ENCODE measurements around the gene STK11IP. TPM values are rescaled to one million over a fixed set of nuclear protein-coding genes. Genes with fewer than 3 reads are reported as not detected.

STK11IP gene
- total and polyA plus RNA-seq, 9 of the 15 experiments (the other 6 are each of a cell fraction or from before 2014, with no cell fraction given) = 0.52 to 21.7 (median 5.6) TPM

DNA sequence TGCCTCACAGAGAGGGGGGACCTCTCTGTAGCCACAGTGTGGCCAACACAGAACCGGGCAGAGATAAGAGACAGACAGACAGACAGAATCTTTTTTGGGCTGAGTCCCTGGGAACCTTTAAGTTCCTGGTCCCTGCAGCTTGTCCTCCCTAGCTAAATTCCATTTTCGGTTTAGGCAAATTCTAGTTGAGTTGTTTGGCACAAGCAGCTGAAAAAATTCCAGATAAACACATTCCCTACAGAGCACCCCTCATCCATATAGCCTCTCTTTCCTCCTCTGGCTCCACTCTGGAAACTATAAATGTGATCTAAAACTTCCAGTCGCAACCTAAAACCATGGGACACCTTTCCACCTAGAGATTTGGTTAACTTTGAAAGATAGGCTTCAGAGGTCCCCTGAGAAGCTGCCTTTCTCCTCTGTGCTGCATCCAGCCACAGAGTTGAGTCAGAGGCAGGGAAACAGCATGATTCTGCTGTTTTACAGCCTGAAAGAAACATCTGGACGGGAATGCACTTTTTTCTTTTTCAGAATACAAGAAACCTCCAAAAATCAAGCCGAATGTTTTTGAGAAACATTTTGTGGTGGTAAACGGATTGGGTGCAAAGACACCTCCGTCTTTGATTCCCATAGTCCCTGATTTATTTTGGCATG, 60.7 kb downstream of the STK11IP start:
- ChIA-PET CTCF (ENCODE audit: low intra/inter-chr PET ratio) (no interaction called here), POLR2A (interaction anchor here (0.7 to 0.9 kb wide), 2 partner anchors 17 to 172 kb away, joined by 3 to 5 read pairs; no protein-coding TSS in a partner anchor)
- H2AFZ ChIP-seq (ENCODE audit: low read depth, low read length) = peak overlapping the region; percentile 74
- no peaks in the 10 kb centered on the region for H3K36me3 ChIP-seq (ENCODE audit: control insufficient read depth, insufficient read depth, low read length)
- H3K9ac ChIP-seq (ENCODE audit: insufficient read depth in 1 of 2, low read depth in 2 of 2, low read length in 2 of 2) = peak overlapping the region in 1 of 2 experiments; percentile 14; a peak in 2 of 4 replicates
- in situ Hi-C loops (cut with MboI) = no loop called here
- no peaks in the 10 kb centered on the region for H3K9me1 ChIP-seq (ENCODE audit: control insufficient read depth, insufficient read depth, low read length)
- H4K20me1 ChIP-seq (replicated peaks; ENCODE audit: control insufficient read depth, insufficient read depth, low read length) = no peaks in the 10 kb centered on the region
- H3K27me3 ChIP-seq (ENCODE audit: control insufficient read depth in 2 of 2, insufficient read depth in 2 of 2, low read length in 2 of 2) = no peaks in the 10 kb centered on the region
- DNase-seq (ENCODE audit: extremely low read depth in 1 of 4, low spot score in 3 of 4) (no peak), FAIRE-seq (peak; percentile 73), ATAC-seq (no peak)
- whole genome bisulfite sequencing (ENCODE audit: insufficient coverage, low coverage, missing lambda C conversion rate) = 32% methylated on average over 6 of the region's 7 CpGs
- H3K79me2 ChIP-seq (ENCODE audit: control insufficient read depth, insufficient read depth, low read length) = no peaks in the 10 kb centered on the region
- H3K4me1 ChIP-seq (replicated peaks in 1 of 2; ENCODE audit: control insufficient read depth in 2 of 2, insufficient read depth in 2 of 2, low read length in 2 of 2) = peaks cover 9 to 39% of the 10 kb centered on the region in 2 experiments; a peak in 4 of 5 replicates
- TF ChIP-seq TOE1 (IDR thresholded peaks at IDR 0.05; ENCODE audit: borderline replicate concordance) (no peak), TOE1 (CRISPR knock-in tag; IDR thresholded peaks at IDR 0.05; ENCODE audit: borderline replicate concordance, low read depth) (no peak), POLR2A (conservative IDR thresholded peaks at IDR 0.05) (no peak), RAD21 (CRISPR knock-in tag; conservative IDR thresholded peaks at IDR 0.05 in 1 of 2, IDR thresholded peaks at IDR 0.05 in 1 of 2) (no peak), NFE2 (IDR thresholded peaks at IDR 0.05; ENCODE audit: low read depth) (0 out of 2 replicates have a peak, but pooled peaks have one; percentile 8), HDAC8 (tag; IDR thresholded peaks at IDR 0.05) (no peak), SMAD4 (CRISPR knock-in tag; conservative IDR thresholded peaks at IDR 0.05) (no peak), NBN (IDR thresholded peaks at IDR 0.05; ENCODE audit: low read depth) (no peak), MBD2 (IDR thresholded peaks at IDR 0.05; ENCODE audit: borderline replicate concordance, low read depth) (no peak), C11orf30 (IDR thresholded peaks at IDR 0.05; ENCODE audit: low read depth) (0 out of 2 replicates have a peak, but pooled peaks have one; percentile 17), ZC3H11A (IDR thresholded peaks at IDR 0.05; ENCODE audit: low read depth, low read length) (no peak), JUN (IDR thresholded peaks at IDR 0.05; ENCODE audit: borderline replicate concordance, low read depth, low read length) (no peak), JUN (CRISPR knock-in tag; IDR thresholded peaks at IDR 0.05; ENCODE audit: borderline replicate concordance) (no peak), FOXJ2 (tag; IDR thresholded peaks at IDR 0.05) (no peak)
- TF ChIP-seq, protein P1, sequence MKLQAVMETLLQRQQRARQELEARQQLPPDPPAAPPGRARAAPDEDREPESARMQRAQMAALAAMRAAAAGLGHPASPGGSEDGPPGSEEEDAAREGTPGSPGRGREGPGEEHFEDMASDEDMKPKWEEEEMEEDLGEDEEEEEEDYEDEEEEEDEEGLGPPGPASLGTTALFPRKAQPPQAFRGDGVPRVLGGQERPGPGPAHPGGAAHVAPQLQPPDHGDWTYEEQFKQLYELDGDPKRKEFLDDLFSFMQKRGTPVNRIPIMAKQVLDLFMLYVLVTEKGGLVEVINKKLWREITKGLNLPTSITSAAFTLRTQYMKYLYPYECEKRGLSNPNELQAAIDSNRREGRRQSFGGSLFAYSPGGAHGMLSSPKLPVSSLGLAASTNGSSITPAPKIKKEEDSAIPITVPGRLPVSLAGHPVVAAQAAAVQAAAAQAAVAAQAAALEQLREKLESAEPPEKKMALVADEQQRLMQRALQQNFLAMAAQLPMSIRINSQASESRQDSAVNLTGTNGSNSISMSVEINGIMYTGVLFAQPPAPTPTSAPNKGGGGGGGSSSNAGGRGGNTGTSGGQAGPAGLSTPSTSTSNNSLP (IDR thresholded peaks at IDR 0.05; ENCODE audit: borderline replicate concordance, low read depth, low read length) = no peak
- TF ChIP-seq, protein P2, sequence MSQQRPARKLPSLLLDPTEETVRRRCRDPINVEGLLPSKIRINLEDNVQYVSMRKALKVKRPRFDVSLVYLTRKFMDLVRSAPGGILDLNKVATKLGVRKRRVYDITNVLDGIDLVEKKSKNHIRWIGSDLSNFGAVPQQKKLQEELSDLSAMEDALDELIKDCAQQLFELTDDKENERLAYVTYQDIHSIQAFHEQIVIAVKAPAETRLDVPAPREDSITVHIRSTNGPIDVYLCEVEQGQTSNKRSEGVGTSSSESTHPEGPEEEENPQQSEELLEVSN (IDR thresholded peaks at IDR 0.05; ENCODE audit: borderline replicate concordance in 1 of 2, extremely low read depth in 1 of 2, insufficient read depth in 1 of 2, insufficient read length in 1 of 2, low read depth in 1 of 2, low read length in 1 of 2, poor library complexity in 1 of 2, severe bottlenecking in 1 of 2) = no peak
- 0 out of 2 replicates have a peak overlapping the region, but pooled peaks have one; percentile 25 for H3K4me2 ChIP-seq (ENCODE audit: insufficient read depth, low read length)
- H3K4me3 ChIP-seq = no peak overlapping the region
- intact Hi-C loops (cut with micrococcal nuclease) = no loop called here
- peaks cover 9% of the 10 kb centered on the region; the same call in 1 of the 2 replicates for H3K9me3 ChIP-seq (replicated peaks; ENCODE audit: control insufficient read depth, insufficient read depth, low read depth, low read length)
- BruUV-seq (replicated peaks) = no TSS peak
- no peak overlapping the region for H3K27ac ChIP-seq (ENCODE audit: extremely low read depth, low read depth, low read length)

All from K562 (cell line).